Activated naive CD4-positive, alpha-beta T cell (primary cell): ENCODE results near the gene TMEM72.

Experiments used
- DNase-seq, 4 experiments: peaks; one replicate each; lab custom pipeline; 2025; lab: John Stamatoyannopoulos, UW

The TMEM72 gene

GRCh38 chr10:44955413-44956070, 44.4 kb downstream of the TMEM72 start:
- DNase-seq = no peak

GRCh38 chr10:44956226-44956625, 45.1 kb downstream of the TMEM72 start:
- no peak for DNase-seq

GRCh38 chr10:44956717-44957706, 45.9 kb downstream of the TMEM72 start:
- no peak for DNase-seq

- DNase-seq = no peak
Observed at GRCh38 chr10:44958196-44958897, 47.2 kb downstream of the TMEM72 start.

GRCh38 chr10:44958898-44959246, 47.7 kb downstream of the TMEM72 start:
- no peak for DNase-seq

GRCh38 chr10:44959247-44960087, 48.3 kb downstream of the TMEM72 start, which contains the start of gene RASSF4:
Gene RASSF4, plus strand, starts transcription at chr10:44959802. Its CDS starts 10,401 bp downstream, at chr10:44970203.
- DNase-seq = peak; percentile 62 to 90 (median 82)

GRCh38 chr10:44960088-44960460, 48.9 kb downstream of the TMEM72 start:
- DNase-seq = no peak

- DNase-seq = no peak
Observed at GRCh38 chr10:44960482-44961229, 49.5 kb downstream of the TMEM72 start.

GRCh38 chr10:44961230-44961571, 50.1 kb downstream of the TMEM72 start:
- DNase-seq = no peak

GRCh38 chr10:44961931-44962750, 51.0 kb downstream of the TMEM72 start:
- no peak for DNase-seq

GRCh38 chr10:44962870-44963738, 52.0 kb downstream of the TMEM72 start:
- no peak for DNase-seq

- no peak for DNase-seq
Observed at GRCh38 chr10:44963772-44964633, 52.9 kb downstream of the TMEM72 start.

- no peak for DNase-seq
Observed at GRCh38 chr10:44965104-44965503, 54.0 kb downstream of the TMEM72 start.

- no peak for DNase-seq
Observed at GRCh38 chr10:44965651-44966097, 54.5 kb downstream of the TMEM72 start.

GRCh38 chr10:44966129-44966815, 55.1 kb downstream of the TMEM72 start:
- no peak for DNase-seq

GRCh38 chr10:44966816-44967509, 55.8 kb downstream of the TMEM72 start:
- DNase-seq = no peak

- DNase-seq = no peak
Observed at GRCh38 chr10:44967616-44968015, 56.5 kb downstream of the TMEM72 start.
